ENCODE measurements around the gene NAV2.

GRCh38 chr11:19795082-19795481, 82.4 kb downstream of the NAV2 start:
- TF ChIP-seq, protein P1, sequence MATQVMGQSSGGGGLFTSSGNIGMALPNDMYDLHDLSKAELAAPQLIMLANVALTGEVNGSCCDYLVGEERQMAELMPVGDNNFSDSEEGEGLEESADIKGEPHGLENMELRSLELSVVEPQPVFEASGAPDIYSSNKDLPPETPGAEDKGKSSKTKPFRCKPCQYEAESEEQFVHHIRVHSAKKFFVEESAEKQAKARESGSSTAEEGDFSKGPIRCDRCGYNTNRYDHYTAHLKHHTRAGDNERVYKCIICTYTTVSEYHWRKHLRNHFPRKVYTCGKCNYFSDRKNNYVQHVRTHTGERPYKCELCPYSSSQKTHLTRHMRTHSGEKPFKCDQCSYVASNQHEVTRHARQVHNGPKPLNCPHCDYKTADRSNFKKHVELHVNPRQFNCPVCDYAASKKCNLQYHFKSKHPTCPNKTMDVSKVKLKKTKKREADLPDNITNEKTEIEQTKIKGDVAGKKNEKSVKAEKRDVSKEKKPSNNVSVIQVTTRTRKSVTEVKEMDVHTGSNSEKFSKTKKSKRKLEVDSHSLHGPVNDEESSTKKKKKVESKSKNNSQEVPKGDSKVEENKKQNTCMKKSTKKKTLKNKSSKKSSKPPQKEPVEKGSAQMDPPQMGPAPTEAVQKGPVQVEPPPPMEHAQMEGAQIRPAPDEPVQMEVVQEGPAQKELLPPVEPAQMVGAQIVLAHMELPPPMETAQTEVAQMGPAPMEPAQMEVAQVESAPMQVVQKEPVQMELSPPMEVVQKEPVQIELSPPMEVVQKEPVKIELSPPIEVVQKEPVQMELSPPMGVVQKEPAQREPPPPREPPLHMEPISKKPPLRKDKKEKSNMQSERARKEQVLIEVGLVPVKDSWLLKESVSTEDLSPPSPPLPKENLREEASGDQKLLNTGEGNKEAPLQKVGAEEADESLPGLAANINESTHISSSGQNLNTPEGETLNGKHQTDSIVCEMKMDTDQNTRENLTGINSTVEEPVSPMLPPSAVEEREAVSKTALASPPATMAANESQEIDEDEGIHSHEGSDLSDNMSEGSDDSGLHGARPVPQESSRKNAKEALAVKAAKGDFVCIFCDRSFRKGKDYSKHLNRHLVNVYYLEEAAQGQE (IDR thresholded peaks at IDR 0.05; ENCODE audit: unreplicated experiment), result no peak
- TF ChIP-seq CTCF (conservative IDR thresholded peaks at IDR 0.05; ENCODE audit: low read depth in 2 of 2) (no peak), POLR2AphosphoS5 (IDR thresholded peaks at IDR 0.05; ENCODE audit: low read depth) (no peak)

Measured in GM23338 (cell line).